Measurements from ENCODE around the gene ELFN2. TPM values are rescaled to one million over a fixed set of nuclear protein-coding genes. Genes with fewer than 3 reads are reported as not detected.

The ELFN2 gene
- total RNA-seq, 6 experiments from 2014 or later, result 1.2 to 5.8 (median 1.4) TPM

DNA sequence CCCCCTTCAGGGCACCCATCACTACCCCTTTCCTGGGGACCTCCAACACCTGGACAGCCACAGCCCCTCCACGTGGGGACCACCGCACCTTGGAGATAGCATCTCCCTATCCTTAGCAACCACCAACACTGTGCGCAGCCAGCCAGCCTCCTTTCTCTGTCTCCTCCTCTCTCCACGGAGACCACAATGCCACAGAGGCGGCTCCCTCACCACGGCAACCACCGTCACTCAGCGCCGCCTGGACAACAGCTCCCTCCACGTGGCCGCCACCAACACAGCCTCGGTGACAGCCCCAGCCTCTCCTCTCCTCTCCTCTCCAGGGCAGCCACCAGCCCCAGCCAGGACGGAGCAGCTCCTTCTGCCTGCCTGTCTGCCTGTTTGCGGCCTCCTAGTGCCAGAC lies 10.5 kb downstream of the ELFN2 start:
- Mint-ChIP-seq H3K4me3 (no peak overlapping the region), H3K27me3 (ENCODE audit: insufficient read depth) (peaks cover 41% of the 10 kb centered on the region), H3K36me3 (ENCODE audit: low read depth) (no peaks in the 10 kb centered on the region), H3K4me1 (ENCODE audit: low read depth) (peaks cover 19% of the 10 kb centered on the region), H3K27ac (no peak overlapping the region; the same call in 1 of the 2 replicates), H3K9me3 (no peaks in the 10 kb centered on the region)
- DNase-seq, result no peak
- TF ChIP-seq CTCF (IDR thresholded peaks at IDR 0.05), result no peak

DNA sequence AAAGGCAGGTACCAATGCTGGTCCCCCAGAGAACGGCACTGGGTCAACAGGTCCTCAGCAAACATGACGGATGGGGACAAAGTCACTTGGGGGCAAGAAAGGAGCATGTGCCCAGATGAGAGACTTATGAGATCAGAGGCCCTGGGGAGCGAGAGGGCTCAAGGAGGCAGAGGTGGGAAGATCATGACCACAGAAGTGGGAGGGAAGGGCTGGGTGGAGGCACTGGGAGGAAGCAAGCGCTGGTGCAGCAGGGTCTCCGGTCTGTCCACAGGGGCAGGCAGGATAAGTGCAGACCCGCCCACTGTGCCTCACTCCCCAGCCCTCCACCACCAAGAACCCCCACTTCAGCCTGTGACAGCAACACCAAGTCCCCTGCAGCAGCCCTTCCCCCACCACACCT lies 10.9 kb downstream of the ELFN2 start:
- H3K27me3 Mint-ChIP-seq (ENCODE audit: insufficient read depth), result peaks cover 44% of the 10 kb centered on the region
- no peak overlapping the region for H3K4me3 Mint-ChIP-seq
- peaks cover 19% of the 10 kb centered on the region for H3K4me1 Mint-ChIP-seq (ENCODE audit: low read depth)
- TF ChIP-seq CTCF (IDR thresholded peaks at IDR 0.05), result no peak
- H3K36me3 Mint-ChIP-seq (ENCODE audit: low read depth), result no peaks in the 10 kb centered on the region
- no peak for DNase-seq
- H3K9me3 Mint-ChIP-seq, result no peaks in the 10 kb centered on the region
- no peak overlapping the region for H3K27ac Mint-ChIP-seq

DNA sequence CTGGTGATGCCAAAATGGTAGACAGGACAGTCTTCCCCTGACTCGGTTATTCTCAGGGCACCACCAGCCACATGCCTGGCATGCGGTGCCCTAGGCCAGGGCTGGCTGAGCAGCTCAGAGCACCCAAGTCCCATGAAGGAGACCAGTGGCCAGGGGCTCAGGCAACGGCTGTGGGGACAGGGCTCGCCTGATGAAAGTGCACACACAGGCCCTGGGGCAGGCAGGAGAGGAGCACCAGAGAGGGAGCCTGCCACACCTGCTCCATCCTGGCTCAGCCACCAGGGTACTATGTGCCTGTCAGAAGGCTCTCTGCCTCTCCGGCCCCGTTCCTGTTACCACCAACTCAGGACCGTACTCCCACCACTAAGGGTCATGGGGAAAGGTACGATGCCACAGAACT lies 12.1 kb downstream of the ELFN2 start:
- peaks cover 35% of the 10 kb centered on the region for H3K27me3 Mint-ChIP-seq (ENCODE audit: insufficient read depth)
- H3K36me3 Mint-ChIP-seq (ENCODE audit: low read depth), result no peaks in the 10 kb centered on the region
- TF ChIP-seq CTCF (IDR thresholded peaks at IDR 0.05), result no peak
- H3K27ac Mint-ChIP-seq, result no peak overlapping the region
- DNase-seq, result no peak
- no peak overlapping the region for H3K4me3 Mint-ChIP-seq
- peaks cover 9% of the 10 kb centered on the region for H3K4me1 Mint-ChIP-seq (ENCODE audit: low read depth)
- H3K9me3 Mint-ChIP-seq, result no peaks in the 10 kb centered on the region

- Mint-ChIP-seq H3K4me1 (ENCODE audit: low read depth) (peaks cover 2% of the 10 kb centered on the region), H3K27me3 (ENCODE audit: insufficient read depth) (peaks cover 32% of the 10 kb centered on the region), H3K4me3 (no peak overlapping the region), H3K27ac (no peak overlapping the region), H3K9me3 (no peaks in the 10 kb centered on the region), H3K36me3 (ENCODE audit: low read depth) (no peaks in the 10 kb centered on the region)
- no peak for DNase-seq
- TF ChIP-seq CTCF (IDR thresholded peaks at IDR 0.05), result no peak
These were observed 13.0 kb downstream of the ELFN2 start for GRCh38 chr22:37414288-37414687.

- Mint-ChIP-seq H3K36me3 (ENCODE audit: low read depth) (no peaks in the 10 kb centered on the region), H3K4me1 (ENCODE audit: low read depth) (no peaks in the 10 kb centered on the region), H3K27me3 (ENCODE audit: insufficient read depth) (peaks cover 26% of the 10 kb centered on the region), H3K4me3 (no peak overlapping the region), H3K27ac (no peak overlapping the region), H3K9me3 (no peaks in the 10 kb centered on the region)
- TF ChIP-seq CTCF (IDR thresholded peaks at IDR 0.05), result no peak
- DNase-seq, result no peak
These were observed 13.7 kb downstream of the ELFN2 start for GRCh38 chr22:37413546-37413945.
